ENCODE results near the gene CDK17.
A peak's percentile ranks its signal among the peaks of the same experiment; 100 is the strongest.

DNA sequence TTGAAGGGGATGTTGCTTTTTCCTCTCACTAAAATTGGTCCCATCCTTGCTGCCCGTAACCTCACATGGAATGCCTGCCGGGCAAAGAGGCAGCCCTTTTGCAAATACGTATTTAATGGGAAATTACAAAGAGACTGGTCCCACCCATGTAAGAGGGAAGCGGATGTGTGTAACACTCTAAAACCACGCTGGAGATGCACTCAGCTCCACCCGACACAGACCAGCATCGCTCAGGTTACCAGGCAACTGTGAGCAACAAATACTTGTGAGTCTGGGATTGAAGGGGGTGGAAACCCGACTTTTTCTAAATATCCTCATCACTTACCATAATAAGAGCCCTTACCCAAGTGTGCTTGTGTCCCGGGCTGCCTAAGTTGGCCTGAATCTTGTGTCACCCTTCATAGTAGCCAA, 158.4 kb downstream of the CDK17 start:
- TF ChIP-seq, protein P1, sequence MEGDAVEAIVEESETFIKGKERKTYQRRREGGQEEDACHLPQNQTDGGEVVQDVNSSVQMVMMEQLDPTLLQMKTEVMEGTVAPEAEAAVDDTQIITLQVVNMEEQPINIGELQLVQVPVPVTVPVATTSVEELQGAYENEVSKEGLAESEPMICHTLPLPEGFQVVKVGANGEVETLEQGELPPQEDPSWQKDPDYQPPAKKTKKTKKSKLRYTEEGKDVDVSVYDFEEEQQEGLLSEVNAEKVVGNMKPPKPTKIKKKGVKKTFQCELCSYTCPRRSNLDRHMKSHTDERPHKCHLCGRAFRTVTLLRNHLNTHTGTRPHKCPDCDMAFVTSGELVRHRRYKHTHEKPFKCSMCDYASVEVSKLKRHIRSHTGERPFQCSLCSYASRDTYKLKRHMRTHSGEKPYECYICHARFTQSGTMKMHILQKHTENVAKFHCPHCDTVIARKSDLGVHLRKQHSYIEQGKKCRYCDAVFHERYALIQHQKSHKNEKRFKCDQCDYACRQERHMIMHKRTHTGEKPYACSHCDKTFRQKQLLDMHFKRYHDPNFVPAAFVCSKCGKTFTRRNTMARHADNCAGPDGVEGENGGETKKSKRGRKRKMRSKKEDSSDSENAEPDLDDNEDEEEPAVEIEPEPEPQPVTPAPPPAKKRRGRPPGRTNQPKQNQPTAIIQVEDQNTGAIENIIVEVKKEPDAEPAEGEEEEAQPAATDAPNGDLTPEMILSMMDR (IDR thresholded peaks at IDR 0.05): no peak
- TF ChIP-seq POLR2A (IDR thresholded peaks at IDR 0.05): peak in 1 of 4 donors; percentile 11
- peak in 3 of 4 donors; percentile 30 to 85 (median 44) for TF ChIP-seq EP300 (IDR thresholded peaks at IDR 0.05)
- TF ChIP-seq POLR2AphosphoS5 (IDR thresholded peaks at IDR 0.05): peak; percentile 39 to 76
